A673 (cell line): ENCODE measurements around the gene TF. TPM values are rescaled to one million over a fixed set of nuclear protein-coding genes. Genes with fewer than 3 reads are reported as not detected.

Experiments used
- BruUV-seq: library from RNA; stranded (reverse); fragments of 400-500 nt; replicated peaks from 2 replicates; lab custom pipeline; 2021; lab: Mats Ljungman, UMichigan
- CTCF ChIA-PET: fragments of 300-600 bp; sonication (Branson Sonifier 250); formaldehyde crosslinking; loops from one replicate; lab custom pipeline; 2022; ENCODE audit warnings: antibody characterized with exemption; lab: Charles Lee
- POLR2A ChIA-PET: fragments of 300-600 bp; sonication (Branson Sonifier 250); formaldehyde crosslinking; loops from one replicate; lab custom pipeline; 2022; ENCODE audit warnings: antibody characterized with exemption; ENCODE audit not compliant: low non-redundant PET; lab: Charles Lee
- DNase-seq: peaks from one replicate; pipeline ENCODE4 v3.0.0-alpha.2; 2015; ENCODE audit warnings: low spot score
- H3K27ac ChIP-seq: fragments of 200-600 bp; sonication (generic); 2 replicates; pipeline ENCODE4 v1.5.1; 2016; ENCODE audit warnings: mixed run types, low read depth, mild to moderate bottlenecking, mixed read lengths, antibody characterized with exemption, low read length; ENCODE audit not compliant: poor library complexity, severe bottlenecking
- H3K27me3 ChIP-seq: fragments of 200-600 bp; sonication (generic); replicated peaks from 2 replicates; pipeline ENCODE4 v1.6.1; 2017; ENCODE audit warnings: mixed run types, low read depth, mild to moderate bottlenecking, mixed read lengths, antibody characterized with exemption, low read length; ENCODE audit not compliant: insufficient read depth, poor library complexity
- H3K36me3 ChIP-seq: fragments of 200-600 bp; sonication (generic); 2 replicates; pipeline ENCODE4 v1.6.1; 2016; ENCODE audit warnings: mixed run types, mild to moderate bottlenecking, mixed read lengths, antibody characterized with exemption, low read length; ENCODE audit not compliant: insufficient read depth, poor library complexity, severe bottlenecking
- H3K4me1 ChIP-seq: fragments of 200-600 bp; sonication (generic); 2 replicates; pipeline ENCODE4 v1.6.1; 2017; ENCODE audit warnings: mixed run types, mild to moderate bottlenecking, mixed read lengths, antibody characterized with exemption, low read length; ENCODE audit not compliant: insufficient read depth, poor library complexity, severe bottlenecking
- H3K4me3 ChIP-seq: fragments of 200-600 bp; sonication (generic); 2 replicates; pipeline ENCODE4 v1.5.1; 2016; ENCODE audit warnings: low read depth, mixed run types, mild to moderate bottlenecking, mixed read lengths, low read length; ENCODE audit not compliant: poor library complexity, severe bottlenecking
- H3K9me3 ChIP-seq: fragments of 200-600 bp; sonication (generic); 2 replicates; pipeline ENCODE4 v1.6.1; 2016; ENCODE audit warnings: mixed run types, low read depth, mild to moderate bottlenecking, mixed read lengths, antibody characterized with exemption, low read length; ENCODE audit not compliant: poor library complexity, severe bottlenecking
- CTCF ChIP-seq: fragments of 300-800, 200-600 bp; sonication (generic); conservative IDR thresholded peaks from 2 replicates; pipeline ENCODE4 v1.5.1; 2017; ENCODE audit warnings: low read depth, mild to moderate bottlenecking, antibody characterized with exemption, low read length, moderate library complexity, mixed read lengths
- EZH2 ChIP-seq: fragments of 200-600 bp; sonication (generic); IDR thresholded peaks from 2 replicates; pipeline ENCODE4 v1.6.1; 2017; ENCODE audit warnings: borderline replicate concordance, low read depth, mild to moderate bottlenecking, mixed read lengths, antibody characterized with exemption, low read length; ENCODE audit not compliant: poor library complexity, severe bottlenecking
- intact Hi-C: fragments of 100-400 bp; cut with micrococcal nuclease; formaldehyde crosslinking; loops from one replicate; pipeline ENCODE4 v1.10.0; 2022; ENCODE audit not compliant: unreplicated experiment
- total RNA-seq: library from RNA; stranded (reverse); gene quantifications from 2 replicates; pipeline ENCODE4 v1.2.3, GENCODE V29; 2021

TF gene
- total RNA-seq, 1 experiment from 2014 or later: 0.11 TPM

GRCh38 chr3:133754455-133754854 is 8.3 kb downstream of the TF start:
- BruUV-seq: no TSS peak
- ChIA-PET CTCF (no interaction called here), POLR2A (no interaction called here)
- TF ChIP-seq EZH2 (no peak), CTCF (no peak)
- Histone ChIP-seq H3K4me3 (no peak overlapping the region), H3K36me3 (no peaks in the 10 kb centered on the region), H3K27ac (no peak overlapping the region), H3K4me1 (no peaks in the 10 kb centered on the region), H3K27me3 (no peaks in the 10 kb centered on the region), H3K9me3 (no peaks in the 10 kb centered on the region)
- intact Hi-C loops: no loop called here
- no peak for DNase-seq

- Histone ChIP-seq H3K4me1 (no peaks in the 10 kb centered on the region), H3K27ac (no peak overlapping the region), H3K27me3 (peaks cover 6% of the 10 kb centered on the region), H3K36me3 (no peaks in the 10 kb centered on the region), H3K4me3 (no peak overlapping the region), H3K9me3 (no peaks in the 10 kb centered on the region)
- CTCF ChIA-PET: no interaction called here
- intact Hi-C loops: no loop called here
- TF ChIP-seq CTCF (no peak), EZH2 (no peak)
- POLR2A ChIA-PET: no interaction called here
- no TSS peak for BruUV-seq
- no peak for DNase-seq
Measured at GRCh38 chr3:133754973-133755828, 9.0 kb downstream of the TF start.

GRCh38 chr3:133756716-133757694 is 10.8 kb downstream of the TF start:
- POLR2A ChIA-PET: interaction anchor here (0.5 kb wide), 1 partner anchor 243 kb away, joined by 5 read pairs; no protein-coding TSS in a partner anchor
- H3K9me3 ChIP-seq: no peaks in the 10 kb centered on the region
- H3K27me3 ChIP-seq: peaks cover 14% of the 10 kb centered on the region
- H3K27ac ChIP-seq: no peak overlapping the region
- H3K4me3 ChIP-seq: no peak overlapping the region
- H3K4me1 ChIP-seq: no peaks in the 10 kb centered on the region
- no peaks in the 10 kb centered on the region for H3K36me3 ChIP-seq
- no TSS peak for BruUV-seq
- intact Hi-C loops: no loop called here
- CTCF ChIA-PET: no interaction called here
- no peak for TF ChIP-seq EZH2
- no peak for TF ChIP-seq CTCF
- no peak for DNase-seq
